SK-N-SH (cell line): Measurements from ENCODE around the gene CSRNP3. TPM values are rescaled to one million over a fixed set of nuclear protein-coding genes. Genes with fewer than 3 reads are reported as not detected.

Source experiments
- CTCF ChIA-PET: fragments of 300-600, 350-600 bp; formaldehyde crosslinking; extraction: SDS; loops from one replicate; lab custom pipeline; 2021; lab: Yijun Ruan, JAX
- POLR2A ChIA-PET: fragments of 350-600 bp; sonication (Branson Sonifier 250); formaldehyde crosslinking; extraction: SDS; loops from one replicate; lab custom pipeline; 2020; ENCODE audit warnings: antibody characterized with exemption, inconsistent platforms; lab: Yijun Ruan, JAX
- DNase-seq: peaks from one replicate; pipeline ENCODE4 v3.0.0; 2012
- H2AFZ ChIP-seq: fragments of 200-600 bp; sonication (generic); 2 replicates; pipeline ENCODE4 v1.8.1; 2016; ENCODE audit warnings: antibody characterized with exemption, mild to moderate bottlenecking, low read depth
- H3F3A ChIP-seq: fragments of 200-600 bp; sonication (generic); replicated peaks from 2 replicates; pipeline ENCODE3; 2016; ENCODE audit warnings: antibody characterized with exemption, mild to moderate bottlenecking; ENCODE audit not compliant: insufficient read depth
- H3K27ac ChIP-seq, 2 experiments: fragments of 200-500 bp in 1 of 2; fragments of 200-600 bp in 1 of 2; sonication (Bioruptor generic) in 1 of 2; sonication (generic), shearing (Covaris generic) in 1 of 2; 2 replicates each; pipeline versions ENCODE4 v1.5.1 to v1.6.1; 2014 to 2016; ENCODE audit warnings: low read depth in 2 of 2, inconsistent platforms in 1 of 2, low read length in 1 of 2, mild to moderate bottlenecking in 1 of 2, mixed read lengths in 1 of 2
- H3K27me3 ChIP-seq: fragments of 200-600 bp; sonication (generic), shearing (Covaris generic); 2 replicates; pipeline ENCODE4 v1.6.1; 2016; ENCODE audit warnings: mixed run types; ENCODE audit not compliant: insufficient read depth
- H3K36me3 ChIP-seq, 2 experiments: fragments of 200-500 bp in 1 of 2; fragments of 200-600 bp in 1 of 2; sonication (Bioruptor generic) in 1 of 2; sonication (generic) in 1 of 2; replicated peaks in 1 of 2; 2 replicates each; pipeline versions ENCODE3 to v1.5.1; 2014 to 2016; ENCODE audit warnings: low read length in 1 of 2, mild to moderate bottlenecking in 1 of 2; ENCODE audit not compliant: insufficient read depth in 2 of 2, control insufficient read depth in 1 of 2
- H3K4me1 ChIP-seq, 2 experiments: fragments of 200-500 bp in 1 of 2; fragments of 200-600 bp in 1 of 2; sonication (Bioruptor generic) in 1 of 2; sonication (generic), shearing (Covaris generic) in 1 of 2; 2 replicates each; pipeline versions ENCODE4 v1.5.1 to v1.6.1; 2014 to 2016; ENCODE audit warnings: low read depth in 1 of 2, low read length in 1 of 2, mixed run types in 1 of 2; ENCODE audit not compliant: insufficient read depth in 2 of 2, control insufficient read depth in 1 of 2
- H3K4me2 ChIP-seq: fragments of 200-600 bp; sonication (generic), shearing (Covaris generic); 2 replicates; pipeline ENCODE4 v1.6.1; 2017; ENCODE audit warnings: mixed run types
- H3K4me3 ChIP-seq, 2 experiments: fragments of 200-500 bp in 1 of 2; fragments of 200-600 bp in 1 of 2; sonication (Bioruptor generic) in 1 of 2; sonication (generic), shearing (Covaris generic) in 1 of 2; 2 replicates each; pipeline versions ENCODE4 v1.5.1 to v1.8.1; 2014 to 2016; ENCODE audit warnings: low read depth in 2 of 2, inconsistent platforms in 1 of 2, low read length in 1 of 2, mild to moderate bottlenecking in 1 of 2, mixed read lengths in 1 of 2, moderate library complexity in 1 of 2
- H3K79me2 ChIP-seq: fragments of 200-600 bp; sonication (generic); 2 replicates; pipeline ENCODE4 v1.8.1; 2017; ENCODE audit warnings: mild to moderate bottlenecking; ENCODE audit not compliant: insufficient read depth
- H3K9ac ChIP-seq: fragments of 200-600 bp; sonication (generic); 2 replicates; pipeline ENCODE4 v1.6.1; 2017; ENCODE audit warnings: mixed run types
- H3K9me2 ChIP-seq: fragments of 200-600 bp; sonication (generic); 2 replicates; pipeline ENCODE4 v1.6.1; 2017; ENCODE audit warnings: mixed run types
- H3K9me3 ChIP-seq: fragments of 200-600 bp; sonication (generic); 2 replicates; pipeline ENCODE4 v1.6.1; 2017; ENCODE audit warnings: mixed run types, mild to moderate bottlenecking, moderate library complexity
- H4K20me1 ChIP-seq: fragments of 200-600 bp; sonication (generic); 2 replicates; pipeline ENCODE4 v1.6.1; 2017; ENCODE audit warnings: mild to moderate bottlenecking, mixed run types; ENCODE audit not compliant: insufficient read depth
- CTCF ChIP-seq: fragments of 200-600 bp; sonication (generic); IDR thresholded peaks from 2 replicates; pipeline ENCODE4 v1.6.1; 2017; ENCODE audit warnings: antibody characterized with exemption, mild to moderate bottlenecking, moderate library complexity
- ELF1 ChIP-seq: IDR thresholded peaks from 2 replicates; pipeline ENCODE4 v1.4.0; 2012
- EP300 ChIP-seq, 2 experiments: IDR thresholded peaks; 2 replicates each; pipeline versions ENCODE4 v1.4.0 to v1.6.1; 2012; ENCODE audit warnings: borderline replicate concordance in 1 of 2, low read depth in 1 of 2, low read length in 1 of 2
- FOXJ3 ChIP-seq: sonication (generic); formaldehyde crosslinking; IDR thresholded peaks from 2 replicates; pipeline ENCODE4 v1.5.1; 2020; ENCODE audit warnings: mild to moderate bottlenecking, missing genetic modification reagents
- FOXM1 ChIP-seq: IDR thresholded peaks from 2 replicates; pipeline ENCODE4 v1.4.0; 2012; ENCODE audit warnings: low read depth, mild to moderate bottlenecking
- GABPA ChIP-seq: IDR thresholded peaks from 2 replicates; pipeline ENCODE4 v1.4.0; 2012; ENCODE audit warnings: low read depth, mild to moderate bottlenecking
- IRF3 ChIP-seq: fragments of 150-350 bp; IDR thresholded peaks from 2 replicates; pipeline ENCODE4 v1.6.1; 2016; ENCODE audit warnings: mild to moderate bottlenecking, low read depth, low read length
- JUND ChIP-seq: IDR thresholded peaks from 2 replicates; pipeline ENCODE4 v1.4.0; 2012
- MAX ChIP-seq: IDR thresholded peaks from 2 replicates; pipeline ENCODE4 v1.4.0; 2012; ENCODE audit warnings: low read depth
- MEF2A ChIP-seq: IDR thresholded peaks from 2 replicates; pipeline ENCODE4 v1.4.0; 2012; ENCODE audit warnings: low read depth, borderline replicate concordance
- MXI1 ChIP-seq: IDR thresholded peaks from 2 replicates; pipeline ENCODE4 v1.6.1; 2012; ENCODE audit warnings: mild to moderate bottlenecking, low read depth, low read length, improper control_type of control experiment
- NRF1 ChIP-seq: IDR thresholded peaks from 2 replicates; pipeline ENCODE4 v1.6.1; 2012; ENCODE audit warnings: low read depth, mild to moderate bottlenecking, low read length
- PBX3 ChIP-seq: IDR thresholded peaks from 2 replicates; pipeline ENCODE4; 2012
- RFX5 ChIP-seq: IDR thresholded peaks from 2 replicates; pipeline ENCODE4 v1.6.1; 2012; ENCODE audit warnings: mild to moderate bottlenecking, improper control_type of control experiment, low read length
- SIN3A ChIP-seq: IDR thresholded peaks from 2 replicates; pipeline ENCODE4 v1.6.1; 2012; ENCODE audit warnings: low read depth, mild to moderate bottlenecking, low read length, moderate library complexity, borderline replicate concordance
- TAF1 ChIP-seq: IDR thresholded peaks from 2 replicates; pipeline ENCODE4 v1.6.1; 2012; ENCODE audit warnings: low read depth, mild to moderate bottlenecking, low read length, moderate library complexity, borderline replicate concordance
- USF2 ChIP-seq: fragments of 150-350 bp; IDR thresholded peaks from 2 replicates; pipeline ENCODE4 v1.6.1; 2017; ENCODE audit warnings: antibody characterized with exemption, low read length, low read depth, borderline replicate concordance
- YY1 ChIP-seq: IDR thresholded peaks from 2 replicates; pipeline ENCODE4 v1.4.0; 2012; ENCODE audit warnings: low read depth, mild to moderate bottlenecking
- WGBS: methylation state at CpG from one replicate; pipeline ENCODE4 v1.1.6; 2017; ENCODE audit warnings: low lambda C conversion rate; 5-methylcytosine and 5-hydroxymethylcytosine counted together
- polyA plus RNA-seq, 3 experiments: library from polyadenylated mRNA; depleted of rRNA; stranded (reverse); fragments of >200 nt; gene quantifications; 2 replicates each; pipeline ENCODE4 v1.2.3, GENCODE V29; 2012

CSRNP3 gene
- polyA plus RNA-seq, 1 of the 3 experiments (the other 2 are of a cell fraction) = 1.0 TPM

- Histone ChIP-seq H2AFZ (no peak overlapping the region), H3K4me3 (no peak overlapping the region), H3K9ac (no peak overlapping the region), H3K36me3 (no peaks in the 10 kb centered on the region), H3K9me3 (no peaks in the 10 kb centered on the region), H3F3A (peaks cover 6% of the 10 kb centered on the region), H3K27me3 (no peaks in the 10 kb centered on the region), H3K9me2 (no peaks in the 10 kb centered on the region), H4K20me1 (no peaks in the 10 kb centered on the region), H3K27ac (no peak overlapping the region; a peak in 1 of 4 replicates), H3K4me2 (no peak overlapping the region), H3K79me2 (no peaks in the 10 kb centered on the region), H3K4me1 (peaks cover 13 to 23% of the 10 kb centered on the region in 2 experiments; a peak in 3 of 4 replicates)
- DNase-seq = no peak
- CTCF ChIA-PET = no interaction called here
- POLR2A ChIA-PET = no interaction called here
- 82% methylated on average over 3 of the region's 3 CpGs for WGBS
- no peak for TF ChIP-seq JUND
- no peak for TF ChIP-seq YY1
- no peak for TF ChIP-seq GABPA
- no peak for TF ChIP-seq PBX3
- no peak for TF ChIP-seq FOXJ3 (CRISPR knock-in tag)
- TF ChIP-seq EP300 (IDR thresholded peaks at IDR 0.05; ENCODE audit: borderline replicate concordance in 1 of 2, low read depth in 1 of 2, low read length in 1 of 2) = no peak
- no peak for TF ChIP-seq TAF1
- no peak for TF ChIP-seq IRF3
- no peak for TF ChIP-seq SIN3A
- TF ChIP-seq FOXM1 = no peak
- no peak for TF ChIP-seq RFX5
These were observed 170.9 kb downstream of the CSRNP3 start for GRCh38 chr2:165640247-165640929.

GRCh38 chr2:165645930-165646831 is 176.7 kb downstream of the CSRNP3 start:
- H3K9me2 ChIP-seq = no peaks in the 10 kb centered on the region
- peak; percentile 56 for DNase-seq
- no peak overlapping the region for H3K4me3 ChIP-seq
- no peak overlapping the region for H3K4me2 ChIP-seq
- H3K9me3 ChIP-seq = no peaks in the 10 kb centered on the region
- H3K27ac ChIP-seq = peak overlapping the region; percentile 9 to 80; a peak in 3 of 4 replicates
- WGBS = 35% methylated on average over 7 of the region's 7 CpGs
- no peaks in the 10 kb centered on the region for H3F3A ChIP-seq
- no peaks in the 10 kb centered on the region for H3K36me3 ChIP-seq
- CTCF ChIA-PET = interaction anchor here (1.4 kb wide), 1 partner anchor 11 kb away, joined by 3 read pairs; no protein-coding TSS in a partner anchor
- no peak overlapping the region for H2AFZ ChIP-seq
- no peak overlapping the region for H3K9ac ChIP-seq
- H3K27me3 ChIP-seq = no peaks in the 10 kb centered on the region
- H4K20me1 ChIP-seq = no peaks in the 10 kb centered on the region
- H3K4me1 ChIP-seq = peaks cover 10 to 14% of the 10 kb centered on the region in 2 experiments; a peak in 3 of 4 replicates
- no peaks in the 10 kb centered on the region for H3K79me2 ChIP-seq
- POLR2A ChIA-PET = no interaction called here
- peak; percentile 72 for TF ChIP-seq PBX3
- no peak for TF ChIP-seq ELF1
- TF ChIP-seq MEF2A = no peak
- no peak for TF ChIP-seq NRF1
- peak; percentile 72 for TF ChIP-seq SIN3A
- TF ChIP-seq USF2 = no peak
- peak; percentile 44; the same call in 1 of the 2 replicates for TF ChIP-seq MXI1
- TF ChIP-seq MAX = no peak
- no peak for TF ChIP-seq CTCF
